Stomach (tissue), 4 donors: ENCODE results near the gene RIN3.

Source experiments
- CTCF ChIP-seq, 7 experiments: fragments of 450-650 bp in 4 of 7; fragments of 200-600 bp in 3 of 7; sonication (generic) in 3 of 7; IDR thresholded peaks; one replicate each; pipeline ENCODE4 v1.5.1; 2016 to 2019; ENCODE audit warnings: antibody characterized with exemption in 7 of 7, control low read depth in 2 of 7, mild to moderate bottlenecking in 1 of 7
- EP300 ChIP-seq: sonication (generic); formaldehyde crosslinking; IDR thresholded peaks from one replicate; pipeline ENCODE4 v1.6.1; 2017; ENCODE audit warnings: antibody characterized with exemption
- POLR2AphosphoS5 ChIP-seq, 3 donors: sonication (generic); formaldehyde crosslinking; IDR thresholded peaks; one replicate each; pipeline ENCODE4 v1.6.1; 2016; ENCODE audit warnings: antibody characterized with exemption in 3 of 3

- TF ChIP-seq CTCF (IDR thresholded peaks at IDR 0.05) (no peak), EP300 (no peak), POLR2AphosphoS5 (IDR thresholded peaks at IDR 0.05) (no peak)
Measured at GRCh38 chr14:92581966-92582566, 68.5 kb downstream of the RIN3 start.
